ENCODE data around the gene ADAMTSL5. TPM values are rescaled to one million over a fixed set of nuclear protein-coding genes. Genes with fewer than 3 reads are reported as not detected.
"Not testable (repeated sequence)": the region's sequence is repeated elsewhere in the genome, so short reads cannot be mapped to it uniquely, and the experiment has no call there.

ADAMTSL5 gene
- total RNA-seq, 1 experiment from 2014 or later: 11.1 TPM

GRCh38 chr19:1520203-1520780, 7.5 kb upstream of the ADAMTSL5 start:
- no peaks in the 10 kb centered on the region for H3K9me3 Mint-ChIP-seq (ENCODE audit: unreplicated experiment)
- TF ChIP-seq CTCF (IDR thresholded peaks at IDR 0.05; ENCODE audit: unreplicated experiment): no peak
- ChIA-PET POLR2A (interaction anchor here (0.6 kb wide), 1 partner anchor 79 kb away, joined by 3 read pairs; no protein-coding TSS in a partner anchor), CTCF (interaction anchor here (0.6 kb wide), 2 partner anchors 18 to 281 kb away, joined by 4 to 5 read pairs; no protein-coding TSS in a partner anchor)
- DNase-seq (ENCODE audit: unreplicated experiment): no peak
- H3K27me3 Mint-ChIP-seq (ENCODE audit: insufficient read depth, unreplicated experiment): peaks cover 14% of the 10 kb centered on the region
- intact Hi-C loops (cut with micrococcal nuclease): no loop called here
- H3K36me3 Mint-ChIP-seq (ENCODE audit: insufficient read depth, unreplicated experiment): no peaks in the 10 kb centered on the region
- no peaks in the 10 kb centered on the region for H3K4me1 Mint-ChIP-seq (ENCODE audit: insufficient read depth, unreplicated experiment)
- no peak overlapping the region for H3K4me3 Mint-ChIP-seq (ENCODE audit: unreplicated experiment)
- BruUV-seq (replicated peaks): no TSS peak
- no peak overlapping the region for H3K27ac Mint-ChIP-seq (ENCODE audit: low read depth, unreplicated experiment)

GRCh38 chr19:1519802-1520201, 7.0 kb upstream of the ADAMTSL5 start:
- H3K9me3 Mint-ChIP-seq (ENCODE audit: unreplicated experiment); H3K4me1 Mint-ChIP-seq (ENCODE audit: insufficient read depth, unreplicated experiment); POLR2A ChIA-PET; BruUV-seq (replicated peaks); H3K27me3 Mint-ChIP-seq (ENCODE audit: insufficient read depth, unreplicated experiment); H3K27ac Mint-ChIP-seq (ENCODE audit: low read depth, unreplicated experiment); H3K4me3 Mint-ChIP-seq (ENCODE audit: unreplicated experiment); H3K36me3 Mint-ChIP-seq (ENCODE audit: insufficient read depth, unreplicated experiment); DNase-seq (ENCODE audit: unreplicated experiment); intact Hi-C loops (cut with micrococcal nuclease): not testable (repeated sequence)
- CTCF ChIA-PET: interaction anchor here (0.6 to 1.5 kb wide), 2 partner anchors 26 to 281 kb away, joined by 4 read pairs; no protein-coding TSS in a partner anchor

GRCh38 chr19:1518471-1518870, 5.7 kb upstream of the ADAMTSL5 start:
- Mint-ChIP-seq H3K4me1 (ENCODE audit: insufficient read depth, unreplicated experiment) (no peaks in the 10 kb centered on the region), H3K4me3 (ENCODE audit: unreplicated experiment) (no peak overlapping the region), H3K27ac (ENCODE audit: low read depth, unreplicated experiment) (no peak overlapping the region), H3K36me3 (ENCODE audit: insufficient read depth, unreplicated experiment) (no peaks in the 10 kb centered on the region), H3K27me3 (ENCODE audit: insufficient read depth, unreplicated experiment) (no peaks in the 10 kb centered on the region), H3K9me3 (ENCODE audit: unreplicated experiment) (no peaks in the 10 kb centered on the region)
- CTCF ChIA-PET: interaction anchor here (1.5 kb wide), 1 partner anchor 27 kb away, joined by 4 read pairs; no protein-coding TSS in a partner anchor
- TF ChIP-seq CTCF (IDR thresholded peaks at IDR 0.05; ENCODE audit: unreplicated experiment): no peak
- no peak for DNase-seq (ENCODE audit: unreplicated experiment)
- BruUV-seq (replicated peaks): no TSS peak
- POLR2A ChIA-PET: no interaction called here
- intact Hi-C loops (cut with micrococcal nuclease): no loop called here

GRCh38 chr19:1516395-1516753, 3.6 kb upstream of the ADAMTSL5 start:
- CTCF ChIA-PET: no interaction called here
- H3K9me3 Mint-ChIP-seq (ENCODE audit: unreplicated experiment): no peaks in the 10 kb centered on the region
- no peaks in the 10 kb centered on the region for H3K27me3 Mint-ChIP-seq (ENCODE audit: insufficient read depth, unreplicated experiment)

More at GRCh38 chr19:1516395-1516753, 3.6 kb upstream of the ADAMTSL5 start:
- no peak for DNase-seq (ENCODE audit: unreplicated experiment)
- no peak for TF ChIP-seq CTCF (IDR thresholded peaks at IDR 0.05; ENCODE audit: unreplicated experiment)
- Mint-ChIP-seq H3K4me1 (ENCODE audit: insufficient read depth, unreplicated experiment) (no peaks in the 10 kb centered on the region), H3K4me3 (ENCODE audit: unreplicated experiment) (no peak overlapping the region), H3K27ac (ENCODE audit: low read depth, unreplicated experiment) (no peak overlapping the region), H3K36me3 (ENCODE audit: insufficient read depth, unreplicated experiment) (no peaks in the 10 kb centered on the region)
- intact Hi-C loops (cut with micrococcal nuclease): no loop called here
- POLR2A ChIA-PET: no interaction called here
- BruUV-seq (replicated peaks): no TSS peak

All from MCF 10A (cell line).